ENCODE measurements around the gene EZR.
"Not testable (repeated sequence)": the region's sequence is repeated elsewhere in the genome, so short reads cannot be mapped to it uniquely, and the experiment has no call there.

Gene EZR

GRCh38 chr6:158793432-158793831 lies 25.7 kb downstream of the EZR start:
- DNase-seq = no peak

- DNase-seq = not testable (repeated sequence)
These were observed 26.7 kb downstream of the EZR start for GRCh38 chr6:158792505-158792904.

GRCh38 chr6:158791274-158791855 lies 27.8 kb downstream of the EZR start:
- DNase-seq = no peak

GRCh38 chr6:158789115-158789917 lies 29.9 kb downstream of the EZR start:
- no peak for DNase-seq

GRCh38 chr6:158787395-158787794 lies 31.8 kb downstream of the EZR start:
- no peak for DNase-seq

GRCh38 chr6:158786645-158787304 lies 32.4 kb downstream of the EZR start:
- DNase-seq = no peak

- no peak for DNase-seq
These were observed 34.1 kb downstream of the EZR start for GRCh38 chr6:158785036-158785435.

GRCh38 chr6:158784505-158784904 lies 34.7 kb downstream of the EZR start:
- no peak for DNase-seq

GRCh38 chr6:158783851-158784250 lies 35.3 kb downstream of the EZR start:
- no peak for DNase-seq

GRCh38 chr6:158783167-158783450 lies 36.1 kb downstream of the EZR start:
- DNase-seq = no peak

GRCh38 chr6:158782432-158783166 lies 36.6 kb downstream of the EZR start:
- no peak for DNase-seq

GRCh38 chr6:158781692-158782373 lies 37.3 kb downstream of the EZR start:
- DNase-seq = no peak

GRCh38 chr6:158780988-158781691 lies 38.0 kb downstream of the EZR start:
- DNase-seq = no peak

- DNase-seq = no peak
These were observed 38.8 kb downstream of the EZR start for GRCh38 chr6:158780246-158780884.

- DNase-seq = no peak
These were observed 41.1 kb downstream of the EZR start for GRCh38 chr6:158778005-158778527.

GRCh38 chr6:158777510-158777909 lies 41.7 kb downstream of the EZR start:
- DNase-seq = no peak

- no peak for DNase-seq
These were observed 42.4 kb downstream of the EZR start for GRCh38 chr6:158776737-158777136.

GRCh38 chr6:158775832-158776231 lies 43.3 kb downstream of the EZR start:
- DNase-seq = no peak

- DNase-seq = no peak
These were observed 44.3 kb downstream of the EZR start for GRCh38 chr6:158774717-158775449.

GRCh38 chr6:158773581-158774449 lies 45.4 kb downstream of the EZR start:
- DNase-seq = no peak

Measured in left hindlimb (tissue), 1 donor.